Brain pericyte (primary cell): ENCODE data around the gene TAF5L.
"Not testable (repeated sequence)": the region's sequence is repeated elsewhere in the genome, so short reads cannot be mapped to it uniquely, and the experiment has no call there.

Experiments
- DNase-seq: peaks from one replicate; pipeline ENCODE4 v3.0.0-alpha.2; 2012; ENCODE audit warnings: low read depth, low spot score

The TAF5L gene

GRCh38 chr1:229607370-229607769 lies 18.6 kb downstream of the TAF5L start:
- no peak for DNase-seq

- no peak for DNase-seq
Observed at GRCh38 chr1:229603371-229604005, 22.4 kb downstream of the TAF5L start.

DNA sequence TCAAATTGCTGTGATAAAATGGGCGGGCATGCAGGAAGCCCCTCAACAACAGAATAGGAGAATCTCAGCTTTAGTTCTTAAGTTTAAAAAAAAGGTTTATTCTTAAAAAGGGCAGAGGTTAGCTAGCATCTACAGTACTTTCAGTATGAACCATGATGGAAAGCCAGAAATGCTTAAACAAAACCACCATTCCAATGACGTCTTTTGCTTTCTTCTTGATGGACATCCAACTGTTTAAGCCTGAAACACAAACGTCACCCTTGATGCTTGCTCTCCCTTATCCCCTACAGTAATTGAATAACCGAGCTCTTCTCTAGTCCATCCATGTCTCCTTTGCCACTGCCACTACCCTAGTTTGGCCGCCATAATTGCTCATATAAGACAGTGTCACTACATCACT lies 25.7 kb downstream of the TAF5L start:
- DNase-seq, result no peak

- no peak for DNase-seq
Observed at GRCh38 chr1:229599218-229599954, 26.5 kb downstream of the TAF5L start.

DNA sequence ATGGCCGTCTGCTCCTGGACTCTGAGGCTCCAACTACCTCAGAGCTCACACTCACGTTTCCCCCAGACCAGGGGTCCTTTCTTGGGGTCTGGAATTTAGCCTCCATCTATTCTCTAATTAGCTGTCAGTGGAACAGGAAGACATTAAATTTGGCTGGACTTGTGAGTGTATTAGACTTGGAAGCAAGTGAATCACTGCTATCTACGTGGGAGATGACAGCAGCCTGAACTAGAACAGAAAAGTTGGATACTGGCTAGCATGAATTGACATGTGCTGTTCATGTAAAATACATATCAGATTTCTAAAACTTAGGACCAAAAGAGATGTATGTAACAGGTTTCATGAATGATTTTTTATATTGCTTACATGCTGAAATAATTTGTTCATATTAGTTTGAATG lies 28.0 kb downstream of the TAF5L start:
- no peak for DNase-seq

GRCh38 chr1:229596925-229597699 lies 28.8 kb downstream of the TAF5L start:
- no peak for DNase-seq

DNA sequence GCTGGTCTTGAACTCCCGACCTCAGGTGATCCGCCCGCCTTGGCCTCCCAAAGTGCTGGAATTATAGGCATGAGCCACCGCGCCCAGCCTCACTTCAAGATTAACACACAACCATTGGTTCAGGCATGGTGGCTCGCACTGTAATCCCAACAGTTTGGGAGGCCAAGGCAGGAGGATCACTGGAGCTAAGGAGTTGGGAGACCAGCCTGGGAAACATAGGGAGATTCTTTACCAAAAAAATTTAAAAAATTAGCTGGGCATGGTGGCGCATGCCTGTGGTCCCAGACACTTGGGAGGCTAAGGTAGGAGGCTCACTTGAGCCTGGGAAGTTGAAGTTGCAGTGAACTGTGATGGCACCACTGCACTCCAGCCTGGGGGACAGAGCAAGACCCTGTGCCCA lies 30.0 kb downstream of the TAF5L start:
- not testable (repeated sequence) for DNase-seq

- no peak for DNase-seq
Observed at GRCh38 chr1:229594227-229595008, 31.5 kb downstream of the TAF5L start.

DNA sequence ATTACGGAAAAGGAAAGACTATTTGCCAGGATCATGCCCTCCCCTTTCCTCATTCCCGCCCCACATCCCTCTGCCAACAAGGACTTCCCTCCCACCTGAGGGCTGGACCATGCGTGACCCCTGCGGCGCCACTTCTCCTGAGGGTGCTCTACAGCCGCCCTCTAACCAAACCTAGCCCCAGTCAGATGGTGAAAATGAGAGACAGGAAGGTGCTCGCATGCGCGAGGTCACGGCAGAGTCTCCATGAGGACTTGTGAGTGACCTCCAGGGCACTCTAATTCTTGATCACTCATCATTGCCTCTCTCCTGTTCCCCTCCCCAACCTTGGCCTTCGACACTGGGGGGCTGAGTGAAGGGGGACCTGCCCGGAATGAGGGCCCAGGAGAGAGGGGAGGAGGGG lies 32.1 kb downstream of the TAF5L start:
- no peak for DNase-seq

DNA sequence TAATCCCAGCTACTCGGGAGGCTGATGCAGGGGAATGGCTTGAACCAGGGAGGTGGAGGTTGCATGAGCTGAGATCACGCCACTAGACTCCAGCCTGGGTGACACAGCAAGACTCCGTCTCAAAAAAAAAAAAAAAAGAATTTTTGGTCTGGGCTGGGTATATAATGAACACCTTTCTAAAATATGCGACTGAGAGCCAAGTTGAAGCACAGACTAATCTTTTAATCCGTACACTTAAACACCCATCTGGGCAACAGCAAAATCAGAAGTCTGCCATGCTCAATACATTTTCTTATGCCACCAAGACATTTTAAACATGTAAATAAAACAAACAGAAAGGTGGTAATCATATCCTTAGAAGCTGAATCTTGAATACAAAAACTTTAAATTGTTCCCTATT lies 35.8 kb downstream of the TAF5L start:
- DNase-seq, result no peak

- DNase-seq, result no peak
Observed at GRCh38 chr1:229585338-229585737, 40.6 kb downstream of the TAF5L start.

DNA sequence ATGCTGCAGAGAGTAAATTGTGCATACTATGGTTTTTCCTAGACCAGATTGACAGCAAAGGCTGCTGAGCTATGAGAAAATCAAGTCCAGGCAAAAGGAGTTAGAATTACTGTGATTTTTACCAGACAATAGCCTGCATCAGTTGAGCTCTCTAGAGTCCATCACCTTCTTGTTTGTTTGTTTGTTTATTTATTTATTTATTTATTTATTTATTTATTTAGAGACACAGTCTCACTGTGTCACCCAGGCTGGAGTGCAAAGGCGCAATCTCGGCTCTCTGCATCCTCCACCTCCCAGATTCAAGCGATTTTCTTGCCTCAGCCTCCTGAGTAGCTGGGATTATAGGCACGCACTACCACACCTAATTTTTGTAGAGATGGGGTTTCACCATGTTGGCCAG lies 43.2 kb downstream of the TAF5L start:
- DNase-seq, result no peak

GRCh38 chr1:229582011-229582694 lies 43.8 kb downstream of the TAF5L start:
- no peak for DNase-seq

- DNase-seq, result no peak
Observed at GRCh38 chr1:229581485-229581884, 44.4 kb downstream of the TAF5L start.

DNA sequence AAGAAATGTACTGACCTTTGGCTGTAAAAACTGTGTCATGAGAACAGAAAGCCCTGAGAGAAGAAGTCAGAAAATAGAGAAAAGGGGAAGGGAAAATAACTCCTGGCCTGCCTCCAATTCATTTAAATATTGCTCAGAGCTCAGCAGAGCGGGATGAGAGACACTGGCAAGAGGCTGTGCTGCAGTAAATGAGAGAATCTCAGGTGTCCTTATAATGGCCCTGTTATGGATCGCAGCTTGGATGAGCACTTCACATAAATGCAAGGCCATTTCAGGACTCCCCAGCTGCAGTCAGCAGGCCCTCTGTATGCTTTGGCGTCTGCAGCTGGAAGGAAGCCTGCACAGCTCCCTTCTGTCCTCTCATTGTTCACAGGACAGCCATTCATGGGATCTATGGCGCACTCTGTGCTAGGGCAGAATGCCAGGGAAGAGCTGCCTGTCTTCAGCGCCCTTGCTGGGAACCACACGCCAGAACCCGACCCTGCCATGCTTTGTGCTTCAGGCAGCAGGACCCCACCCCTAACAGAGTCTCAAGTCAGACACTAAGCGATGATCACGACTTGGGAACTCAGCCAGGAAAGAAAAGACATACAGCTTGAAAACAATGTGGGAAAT lies 46.8 kb downstream of the TAF5L start:
- DNase-seq, result peak; percentile 49

GRCh38 chr1:229578168-229579058 lies 47.5 kb downstream of the TAF5L start:
- no peak for DNase-seq

DNA sequence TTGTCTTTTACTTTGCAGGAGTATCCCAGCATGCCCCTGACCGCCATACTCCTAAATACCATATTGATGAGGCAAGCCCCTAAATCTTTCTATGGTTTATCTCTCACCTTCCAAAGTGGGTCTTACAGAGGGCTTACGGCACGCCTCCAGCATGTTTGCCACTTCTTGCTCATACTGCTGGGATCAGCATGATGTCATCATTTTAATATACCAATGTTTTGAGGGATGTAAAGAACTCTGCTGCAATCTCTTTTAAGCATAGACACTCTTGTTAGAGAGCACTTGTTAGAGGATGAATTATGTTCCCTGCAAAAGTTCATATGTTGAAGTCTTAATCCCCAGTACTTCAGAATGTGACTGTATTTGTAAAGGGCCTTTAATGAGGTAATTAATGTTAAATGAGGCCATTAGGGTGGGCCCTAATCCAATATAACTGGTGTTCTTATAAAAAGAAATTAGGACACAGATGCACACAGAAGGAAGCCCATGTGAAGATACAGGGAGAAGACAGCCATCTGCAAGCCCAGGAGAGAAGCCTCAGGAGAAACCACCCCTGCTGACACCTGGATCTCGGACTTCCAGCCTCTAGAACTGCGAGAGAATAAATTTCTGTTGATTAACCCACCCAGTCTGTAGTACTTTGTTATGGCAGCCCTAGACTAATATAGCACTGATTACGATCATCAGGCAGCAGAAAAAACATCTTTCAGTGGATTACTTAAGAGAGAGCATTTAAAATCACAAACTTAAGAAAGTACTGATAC lies 51.1 kb downstream of the TAF5L start:
- DNase-seq, result no peak

- no peak for DNase-seq
Observed at GRCh38 chr1:229572286-229572685, 53.6 kb downstream of the TAF5L start.

- no peak for DNase-seq
Observed at GRCh38 chr1:229570891-229571516, 54.9 kb downstream of the TAF5L start.
